Naive thymus-derived CD4-positive, alpha-beta T cell (primary cell): ENCODE data around the gene GSTCD. TPM values are rescaled to one million over a fixed set of nuclear protein-coding genes. Genes with fewer than 3 reads are reported as not detected.
"Not testable (repeated sequence)": the region's sequence is repeated elsewhere in the genome, so short reads cannot be mapped to it uniquely, and the experiment has no call there.

Source experiments
- ATAC-seq: fragments of 150-1000 bp; cut with Tn5 transposase; 2 replicates; pipeline ENCODE4 v1.10.0; 2021; ENCODE audit warnings: mild to moderate bottlenecking, moderate library complexity
- CTCF ChIA-PET: fragments of 350-600 bp; sonication (Branson Sonifier 250); formaldehyde crosslinking; loops from one replicate; lab custom pipeline; 2021; ENCODE audit warnings: antibody characterized with exemption; lab: Charles Lee
- POLR2A ChIA-PET: fragments of 350-600 bp; sonication (Branson Sonifier 250); formaldehyde crosslinking; loops from one replicate; lab custom pipeline; 2021; ENCODE audit warnings: antibody characterized with exemption, inconsistent platforms; lab: Charles Lee
- DNase-seq, 9 donors: peaks; one replicate each; pipeline versions ENCODE4 v3.0.0 to v3.0.0-alpha.2; 2020 to 2022; ENCODE audit warnings: mixed read lengths in 1 of 9
- H3K27ac ChIP-seq: one replicate; pipeline ENCODE4 v1.7.0; 2013; ENCODE audit warnings: mild to moderate bottlenecking, low read depth, low read length, moderate library complexity
- H3K27me3 ChIP-seq, 2 donors: one replicate each; pipeline ENCODE4 v1.7.0; 2013; ENCODE audit warnings: low read length in 2 of 2, mild to moderate bottlenecking in 2 of 2, moderate library complexity in 2 of 2; ENCODE audit not compliant: control insufficient read depth in 2 of 2, insufficient read depth in 2 of 2
- H3K36me3 ChIP-seq, 3 experiments: 1 replicate in 2 of 3; 2 replicates in 1 of 3; pipeline ENCODE4 v1.7.0; 2013; ENCODE audit warnings: low read length in 3 of 3, mild to moderate bottlenecking in 3 of 3, moderate library complexity in 1 of 3; ENCODE audit not compliant: insufficient read depth in 3 of 3, control insufficient read depth in 2 of 3
- H3K4me1 ChIP-seq, 2 donors: one replicate each; pipeline ENCODE4 v1.7.0; 2013; ENCODE audit warnings: low read length in 2 of 2, mild to moderate bottlenecking in 2 of 2, moderate library complexity in 1 of 2; ENCODE audit not compliant: control insufficient read depth in 2 of 2, insufficient read depth in 2 of 2
- H3K4me3 ChIP-seq: 2 replicates; pipeline ENCODE4 v1.7.0; 2013; ENCODE audit warnings: mild to moderate bottlenecking, low read length
- H3K9me3 ChIP-seq, 3 experiments: 1 replicate in 2 of 3; 2 replicates in 1 of 3; pipeline ENCODE4 v1.7.0; 2013; ENCODE audit warnings: low read length in 3 of 3; ENCODE audit not compliant: control insufficient read depth in 2 of 3
- H3K27ac Mint-ChIP-seq, 9 donors: one replicate each; pipeline ENCODE4 v1.8.0; 2020 to 2022; ENCODE audit warnings: mixed read lengths in 9 of 9, mild to moderate bottlenecking in 8 of 9, moderate library complexity in 5 of 9, inconsistent platforms in 2 of 9
- H3K27me3 Mint-ChIP-seq, 5 donors: one replicate each; pipeline ENCODE4 v1.8.0; 2021 to 2022; ENCODE audit warnings: mixed read lengths in 5 of 5, mild to moderate bottlenecking in 1 of 5
- H3K36me3 Mint-ChIP-seq, 5 donors: one replicate each; pipeline ENCODE4 v1.8.0; 2020 to 2022; ENCODE audit warnings: mixed read lengths in 5 of 5, mild to moderate bottlenecking in 3 of 5, inconsistent platforms in 1 of 5
- H3K4me1 Mint-ChIP-seq, 7 donors: one replicate each; pipeline ENCODE4 v1.8.0; 2020 to 2022; ENCODE audit warnings: mixed read lengths in 7 of 7, mild to moderate bottlenecking in 3 of 7, inconsistent platforms in 1 of 7
- H3K4me3 Mint-ChIP-seq, 10 donors: one replicate each; pipeline ENCODE4 v1.8.0; 2020 to 2022; ENCODE audit warnings: mild to moderate bottlenecking in 10 of 10, mixed read lengths in 10 of 10, moderate library complexity in 6 of 10, inconsistent platforms in 2 of 10
- H3K9me3 Mint-ChIP-seq, 11 donors: one replicate each; pipeline ENCODE4 v1.8.0; 2020 to 2022; ENCODE audit warnings: mixed read lengths in 11 of 11, mild to moderate bottlenecking in 4 of 11, inconsistent platforms in 1 of 11, moderate library complexity in 1 of 11
- intact Hi-C, 2 donors: fragments of 100-400 bp; cut with micrococcal nuclease; formaldehyde crosslinking; loops; one replicate each; pipeline ENCODE4 v1.15.1; 2023
- polyA plus RNA-seq, 2 donors: library from polyadenylated mRNA; unstranded; fragments of 300-500 nt; fragmentation: Illumina TruSeq; gene quantifications; one replicate each; pipeline ENCODE4 v1.2.3, GENCODE V29; 2021
- total RNA-seq, 6 experiments: library from RNA in 5 of 6; stranded (reverse) in 5 of 6; gene quantifications; 1 replicate in 5 of 6; 2 replicates in 1 of 6; pipeline ENCODE4 v1.2.3 and lab custom pipeline; 2021 to 2026

GSTCD gene
- total and polyA plus RNA-seq, 7 experiments from 2014 or later, result 3.8 to 9.2 (median 5.8) TPM

GRCh38 chr4:105729895-105730294, 21.3 kb downstream of the GSTCD start:
- H3K27me3 ChIP-seq, DNase-seq, CTCF ChIA-PET, H3K36me3 ChIP-seq, H3K27me3 Mint-ChIP-seq, H3K9me3 ChIP-seq, H3K4me1 ChIP-seq, ATAC-seq, H3K4me3 Mint-ChIP-seq, intact Hi-C loops, H3K27ac ChIP-seq, H3K4me1 Mint-ChIP-seq, H3K4me3 ChIP-seq, POLR2A ChIA-PET, H3K27ac Mint-ChIP-seq: not testable (repeated sequence)
- H3K9me3 Mint-ChIP-seq, result peaks cover 3 to 41% (median 15%) of the 10 kb centered on the region in 11 donors
- H3K36me3 Mint-ChIP-seq, result peaks cover 17 to 65% (median 47%) of the 10 kb centered on the region in 5 donors

- H3K36me3 ChIP-seq, H3K27me3 ChIP-seq, H3K4me1 ChIP-seq, H3K27ac ChIP-seq, H3K4me3 ChIP-seq, H3K27me3 Mint-ChIP-seq, H3K27ac Mint-ChIP-seq, POLR2A ChIA-PET, CTCF ChIA-PET, DNase-seq, ATAC-seq, intact Hi-C loops, H3K4me3 Mint-ChIP-seq, H3K4me1 Mint-ChIP-seq, H3K9me3 ChIP-seq: not testable (repeated sequence)
- Mint-ChIP-seq H3K9me3 (peaks cover 6 to 71% (median 31%) of the 10 kb centered on the region in 11 donors), H3K36me3 (peaks cover 29 to 89% (median 78%) of the 10 kb centered on the region in 5 donors)
Measured at GRCh38 chr4:105735217-105735616, 26.6 kb downstream of the GSTCD start.

GRCh38 chr4:105741548-105741947, 33.0 kb downstream of the GSTCD start:
- no peaks in the 10 kb centered on the region for H3K4me1 ChIP-seq
- intact Hi-C loops, result no loop called here
- Mint-ChIP-seq H3K9me3 (peaks cover 0 to 28% (median 20%) of the 10 kb centered on the region in 11 donors), H3K36me3 (peaks cover 15 to 60% (median 45%) of the 10 kb centered on the region in 5 donors), H3K27ac (no peak overlapping the region), H3K27me3 (no peaks in the 10 kb centered on the region), H3K4me3 (no peak overlapping the region), H3K4me1 (no peaks in the 10 kb centered on the region)
- H3K9me3 ChIP-seq, result no peaks in the 10 kb centered on the region
- H3K27me3 ChIP-seq, result no peaks in the 10 kb centered on the region
- ATAC-seq, result no peak
- no peak overlapping the region for H3K4me3 ChIP-seq
- no peaks in the 10 kb centered on the region for H3K36me3 ChIP-seq
- CTCF ChIA-PET, result no interaction called here
- POLR2A ChIA-PET, result no interaction called here
- DNase-seq, result no peak
- no peak overlapping the region for H3K27ac ChIP-seq

- Mint-ChIP-seq H3K27me3 (no peaks in the 10 kb centered on the region), H3K9me3 (no peaks in the 10 kb centered on the region), H3K36me3 (peaks cover 0 to 18% (median 4%) of the 10 kb centered on the region in 5 donors), H3K27ac (no peak overlapping the region), H3K4me1 (peaks cover 0 to 3% (median 0%) of the 10 kb centered on the region in 7 donors), H3K4me3 (no peak overlapping the region)
- ChIA-PET POLR2A (no interaction called here), CTCF (no interaction called here)
- Histone ChIP-seq H3K9me3 (no peaks in the 10 kb centered on the region), H3K4me1 (no peaks in the 10 kb centered on the region), H3K36me3 (no peaks in the 10 kb centered on the region), H3K4me3 (no peak overlapping the region), H3K27ac (no peak overlapping the region), H3K27me3 (no peaks in the 10 kb centered on the region)
- ATAC-seq (no peak), DNase-seq (no peak)
- intact Hi-C loops, result no loop called here
Measured at GRCh38 chr4:105748222-105748621, 39.6 kb downstream of the GSTCD start.

- H3K9me3 Mint-ChIP-seq, result no peaks in the 10 kb centered on the region
- Histone ChIP-seq H3K27me3 (no peaks in the 10 kb centered on the region), H3K27ac (no peak overlapping the region), H3K4me3 (no peak overlapping the region), H3K36me3 (no peaks in the 10 kb centered on the region), H3K4me1 (no peaks in the 10 kb centered on the region), H3K9me3 (no peaks in the 10 kb centered on the region)
- ATAC-seq, result no peak
- peaks cover 0 to 3% (median 0%) of the 10 kb centered on the region in 7 donors for H3K4me1 Mint-ChIP-seq
- ChIA-PET CTCF (no interaction called here), POLR2A (no interaction called here)
- no peak overlapping the region for H3K27ac Mint-ChIP-seq
- intact Hi-C loops, result no loop called here
- peaks cover 0 to 5% (median 0%) of the 10 kb centered on the region in 5 donors for H3K36me3 Mint-ChIP-seq
- no peak overlapping the region for H3K4me3 Mint-ChIP-seq
- no peaks in the 10 kb centered on the region for H3K27me3 Mint-ChIP-seq
- DNase-seq, result no peak
Measured at GRCh38 chr4:105751718-105752299, 43.2 kb downstream of the GSTCD start.

GRCh38 chr4:105753361-105753760, 44.8 kb downstream of the GSTCD start:
- Histone ChIP-seq H3K4me3 (no peak overlapping the region), H3K27ac (no peak overlapping the region), H3K27me3 (no peaks in the 10 kb centered on the region), H3K9me3 (no peaks in the 10 kb centered on the region), H3K4me1 (no peaks in the 10 kb centered on the region), H3K36me3 (no peaks in the 10 kb centered on the region)
- no peak for DNase-seq
- ATAC-seq, result no peak
- H3K9me3 Mint-ChIP-seq, result no peaks in the 10 kb centered on the region
- intact Hi-C loops, result no loop called here
- peaks cover 0 to 4% (median 0%) of the 10 kb centered on the region in 5 donors for H3K36me3 Mint-ChIP-seq
- H3K4me3 Mint-ChIP-seq, result no peak overlapping the region
- no peaks in the 10 kb centered on the region for H3K27me3 Mint-ChIP-seq
- CTCF ChIA-PET, result interaction anchor here (0.6 kb wide), 1 partner anchor 1690 kb away, joined by 3 read pairs; no protein-coding TSS in a partner anchor
- H3K27ac Mint-ChIP-seq, result no peak overlapping the region
- H3K4me1 Mint-ChIP-seq, result peaks cover 0 to 3% (median 0%) of the 10 kb centered on the region in 7 donors
- POLR2A ChIA-PET, result no interaction called here

- Mint-ChIP-seq H3K4me3 (no peak overlapping the region), H3K4me1 (peaks cover 0 to 3% (median 0%) of the 10 kb centered on the region in 7 donors), H3K36me3 (peaks cover 0 to 3% (median 0%) of the 10 kb centered on the region in 5 donors), H3K9me3 (no peaks in the 10 kb centered on the region), H3K27me3 (no peaks in the 10 kb centered on the region), H3K27ac (no peak overlapping the region)
- ChIA-PET POLR2A (no interaction called here), CTCF (no interaction called here)
- no peak for DNase-seq
- H3K4me3 ChIP-seq, result no peak overlapping the region
- no peak overlapping the region for H3K27ac ChIP-seq
- no peaks in the 10 kb centered on the region for H3K9me3 ChIP-seq
- no peaks in the 10 kb centered on the region for H3K27me3 ChIP-seq
- no peaks in the 10 kb centered on the region for H3K4me1 ChIP-seq
- no peak for ATAC-seq
- intact Hi-C loops, result no loop called here
- no peaks in the 10 kb centered on the region for H3K36me3 ChIP-seq
Measured at GRCh38 chr4:105755375-105755774, 46.8 kb downstream of the GSTCD start.
